ENCODE measurements around the gene FAM135A.
A peak's percentile ranks its signal among the peaks of the same experiment; 100 is the strongest.
"Not testable (repeated sequence)": the region's sequence is repeated elsewhere in the genome, so short reads cannot be mapped to it uniquely, and the experiment has no call there.

Gene FAM135A

GRCh38 chr6:70396163-70396562 is 17.1 kb upstream of the FAM135A start:
- no peak for DNase-seq

GRCh38 chr6:70396796-70397729 is 16.2 kb upstream of the FAM135A start:
- DNase-seq, result peak in 1 of 51 donors; percentile 5

GRCh38 chr6:70398783-70399728 is 14.3 kb upstream of the FAM135A start:
- DNase-seq, result no peak

- DNase-seq, result no peak
These were observed 8.7 kb upstream of the FAM135A start for GRCh38 chr6:70404658-70405057.

GRCh38 chr6:70409216-70409615 is 4.1 kb upstream of the FAM135A start:
- no peak for DNase-seq

GRCh38 chr6:70411542-70412251 is 1.6 kb upstream of the FAM135A start:
- no peak for DNase-seq

- peak in 2 of 51 donors; percentile 39 to 52 for DNase-seq
These were observed 825 bp upstream of the FAM135A start for GRCh38 chr6:70412252-70413113.

GRCh38 chr6:70413992-70414494 is 735 bp downstream of the FAM135A start:
- peak in 19 of 51 donors; percentile 16 to 67 (median 40) for DNase-seq

GRCh38 chr6:70414813-70415212 is 1.5 kb downstream of the FAM135A start:
- DNase-seq, result no peak

GRCh38 chr6:70415247-70415646 is 1.9 kb downstream of the FAM135A start:
- no peak for DNase-seq

- DNase-seq, result no peak
These were observed 2.4 kb downstream of the FAM135A start for GRCh38 chr6:70415660-70416059.

GRCh38 chr6:70421509-70421908 is 8.2 kb downstream of the FAM135A start:
- DNase-seq, result no peak

- no peak for DNase-seq
These were observed 10.2 kb downstream of the FAM135A start for GRCh38 chr6:70423189-70424134.

- DNase-seq, result no peak
These were observed 11.0 kb downstream of the FAM135A start for GRCh38 chr6:70424291-70424690.

- DNase-seq, result no peak
These were observed 23.0 kb downstream of the FAM135A start for GRCh38 chr6:70436320-70436719.

- no peak for DNase-seq
These were observed 31.7 kb downstream of the FAM135A start for GRCh38 chr6:70445001-70445400.

- DNase-seq, result peak in 1 of 51 donors; percentile 2
These were observed 34.2 kb downstream of the FAM135A start for GRCh38 chr6:70447343-70448070.

- not testable (repeated sequence) for DNase-seq
These were observed 40.6 kb downstream of the FAM135A start for GRCh38 chr6:70453899-70454298.
